ENCODE results near the gene ATN1.

DNA sequence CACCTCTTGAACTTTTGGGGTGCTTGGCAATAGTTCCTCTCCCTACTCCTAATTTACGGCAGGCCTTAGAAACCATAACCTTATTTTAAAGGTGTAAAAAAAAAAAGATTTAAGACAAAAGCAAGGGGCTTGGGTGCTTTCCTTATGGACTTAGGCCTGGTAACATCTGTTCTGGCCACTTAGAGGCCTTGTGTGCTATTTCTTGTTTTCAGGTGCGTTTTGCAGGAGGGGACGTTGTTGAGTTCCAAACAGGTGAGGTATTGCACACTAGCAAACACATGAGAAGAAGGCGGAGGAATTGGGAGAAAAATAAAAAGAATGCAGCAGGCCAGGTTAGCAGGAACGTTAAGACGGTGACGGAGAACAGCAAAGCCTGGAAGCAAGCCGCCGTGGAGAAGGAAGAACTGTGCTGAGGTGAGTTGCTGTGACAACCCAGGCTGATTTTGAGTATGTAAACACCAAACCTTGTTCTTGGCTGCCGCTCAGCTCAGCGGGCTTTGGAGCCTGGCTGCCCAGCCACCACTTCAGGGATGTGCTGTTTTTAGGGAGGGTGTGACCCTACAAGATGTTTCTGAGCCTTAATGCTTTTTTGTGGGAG lies 60.3 kb downstream of the ATN1 start:
- no peak for TF ChIP-seq CTCF (IDR thresholded peaks at IDR 0.05)
- TF ChIP-seq POLR2A (IDR thresholded peaks at IDR 0.05): no peak

Measured in transverse colon (tissue), 3 donors.